Measurements from ENCODE around the gene LIN54.

DNA sequence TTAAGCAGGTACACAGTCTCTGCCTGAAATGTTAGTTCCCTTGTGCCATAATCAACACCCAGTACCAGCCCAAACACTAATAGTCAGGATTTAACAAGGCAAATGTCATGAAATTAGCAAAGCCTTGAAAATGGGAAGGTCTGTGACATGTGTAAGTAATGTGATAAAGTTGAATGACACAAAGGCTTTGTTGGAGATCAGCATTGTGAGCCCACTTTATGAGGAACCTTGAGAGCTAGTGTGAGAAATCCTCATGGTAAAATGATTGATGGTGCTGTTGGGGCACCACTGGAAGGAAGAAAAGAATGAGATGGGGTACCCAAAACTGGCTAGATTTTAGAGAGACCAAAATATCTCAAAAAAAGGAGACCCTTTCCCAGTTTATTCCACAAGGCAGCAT, 3.3 kb upstream of the LIN54 start:
- TF ChIP-seq CTCF (IDR thresholded peaks at IDR 0.05) (no peak), POLR2A (IDR thresholded peaks at IDR 0.05) (no peak)

Data from esophagus squamous epithelium (tissue), 4 donors.